HL-60 (cell line): ENCODE measurements around the gene PMIS2.

Experiments
- CTCF ChIP-seq: IDR thresholded peaks from one replicate; pipeline ENCODE4 v1.5.1; 2011; ENCODE audit warnings: low read length, control low read depth, inconsistent platforms; ENCODE audit not compliant: insufficient read depth
- GABPA ChIP-seq: IDR thresholded peaks from 2 replicates; pipeline ENCODE4 v1.6.1; 2012; ENCODE audit warnings: low read depth
- POLR2AphosphoS5 ChIP-seq: IDR thresholded peaks from 2 replicates; pipeline ENCODE4 v1.6.1; 2012; ENCODE audit warnings: low read depth
- SPI1 ChIP-seq: IDR thresholded peaks from 2 replicates; pipeline ENCODE4 v1.6.1; 2012; ENCODE audit warnings: low read depth, mild to moderate bottlenecking, borderline replicate concordance
- TF ChIP-seq, protein P1 (sequence below): IDR thresholded peaks from 2 replicates; pipeline ENCODE4 v1.6.1; 2012; ENCODE audit warnings: low read depth; ENCODE audit not compliant: insufficient replicate concordance

DNA sequence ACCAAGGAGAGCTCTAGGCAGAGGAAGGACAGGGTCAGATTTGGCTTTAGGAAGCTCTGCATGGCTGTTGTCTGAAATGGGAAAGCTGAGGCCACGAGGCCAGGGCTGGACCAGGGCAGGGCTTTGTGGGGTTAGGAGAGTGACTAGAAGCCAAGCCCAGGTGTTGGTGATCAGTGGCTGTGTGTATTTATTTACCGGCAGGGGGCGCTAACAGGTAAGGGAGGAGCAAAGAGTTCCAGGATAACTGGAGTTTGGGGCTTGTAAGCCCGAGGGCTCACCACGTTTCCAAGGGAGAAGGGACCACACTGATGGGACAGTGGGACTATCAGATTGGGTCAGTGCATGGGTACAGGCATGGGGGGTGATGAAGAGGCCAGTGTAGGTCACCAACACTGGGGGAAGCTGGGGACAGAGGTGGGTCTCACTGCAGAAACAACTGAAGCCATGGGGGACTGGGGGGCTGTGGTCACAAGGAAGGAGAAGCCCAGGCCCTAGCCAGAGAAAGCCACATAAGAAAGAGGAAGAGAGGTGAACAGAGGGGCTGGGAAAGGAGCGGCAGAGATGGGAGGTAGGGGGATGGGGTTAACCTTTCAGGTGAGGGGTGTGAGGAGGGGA is 36.7 kb upstream of the PMIS2 start:
- peak; percentile 64 for TF ChIP-seq CTCF
- no peak for TF ChIP-seq POLR2AphosphoS5
- no peak for TF ChIP-seq SPI1
- no peak for TF ChIP-seq GABPA
- TF ChIP-seq, protein P1, sequence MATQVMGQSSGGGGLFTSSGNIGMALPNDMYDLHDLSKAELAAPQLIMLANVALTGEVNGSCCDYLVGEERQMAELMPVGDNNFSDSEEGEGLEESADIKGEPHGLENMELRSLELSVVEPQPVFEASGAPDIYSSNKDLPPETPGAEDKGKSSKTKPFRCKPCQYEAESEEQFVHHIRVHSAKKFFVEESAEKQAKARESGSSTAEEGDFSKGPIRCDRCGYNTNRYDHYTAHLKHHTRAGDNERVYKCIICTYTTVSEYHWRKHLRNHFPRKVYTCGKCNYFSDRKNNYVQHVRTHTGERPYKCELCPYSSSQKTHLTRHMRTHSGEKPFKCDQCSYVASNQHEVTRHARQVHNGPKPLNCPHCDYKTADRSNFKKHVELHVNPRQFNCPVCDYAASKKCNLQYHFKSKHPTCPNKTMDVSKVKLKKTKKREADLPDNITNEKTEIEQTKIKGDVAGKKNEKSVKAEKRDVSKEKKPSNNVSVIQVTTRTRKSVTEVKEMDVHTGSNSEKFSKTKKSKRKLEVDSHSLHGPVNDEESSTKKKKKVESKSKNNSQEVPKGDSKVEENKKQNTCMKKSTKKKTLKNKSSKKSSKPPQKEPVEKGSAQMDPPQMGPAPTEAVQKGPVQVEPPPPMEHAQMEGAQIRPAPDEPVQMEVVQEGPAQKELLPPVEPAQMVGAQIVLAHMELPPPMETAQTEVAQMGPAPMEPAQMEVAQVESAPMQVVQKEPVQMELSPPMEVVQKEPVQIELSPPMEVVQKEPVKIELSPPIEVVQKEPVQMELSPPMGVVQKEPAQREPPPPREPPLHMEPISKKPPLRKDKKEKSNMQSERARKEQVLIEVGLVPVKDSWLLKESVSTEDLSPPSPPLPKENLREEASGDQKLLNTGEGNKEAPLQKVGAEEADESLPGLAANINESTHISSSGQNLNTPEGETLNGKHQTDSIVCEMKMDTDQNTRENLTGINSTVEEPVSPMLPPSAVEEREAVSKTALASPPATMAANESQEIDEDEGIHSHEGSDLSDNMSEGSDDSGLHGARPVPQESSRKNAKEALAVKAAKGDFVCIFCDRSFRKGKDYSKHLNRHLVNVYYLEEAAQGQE = no peak
